IMR-90 (cell line): Measurements from ENCODE around the gene TRHDE. TPM values are rescaled to one million over a fixed set of nuclear protein-coding genes. Genes with fewer than 3 reads are reported as not detected.

Source experiments
- ATAC-seq: fragments of 200-7000 bp; cut with Tn5 transposase; 2 replicates; pipeline ENCODE4 v1.9.1; 2020; ENCODE audit warnings: low read depth, mild to moderate bottlenecking, moderate library complexity
- BruUV-seq: library from RNA; stranded (reverse); fragments of 400-500 nt; replicated peaks from 2 replicates; lab custom pipeline; 2021; lab: Mats Ljungman, UMichigan
- CTCF ChIA-PET: fragments of 300-600 bp; formaldehyde crosslinking; extraction: SDS; loops from one replicate; lab custom pipeline; 2021; ENCODE audit warnings: antibody characterized with exemption; lab: Yijun Ruan, JAX
- POLR2A ChIA-PET: fragments of 300-600 bp; sonication (Branson Sonifier 250); formaldehyde crosslinking; loops from one replicate; lab custom pipeline; 2022; ENCODE audit warnings: antibody characterized with exemption; ENCODE audit not compliant: unreplicated experiment; lab: Charles Lee
- DNase-seq: peaks from one replicate; pipeline ENCODE4 v3.0.0; 2013
- H2AFZ ChIP-seq: replicated peaks from 2 replicates; pipeline ENCODE3; 2013; ENCODE audit warnings: low read length, mild to moderate bottlenecking; ENCODE audit not compliant: poor library complexity
- H2AK5ac ChIP-seq: 2 replicates; pipeline ENCODE4 v1.6.1; 2013; ENCODE audit warnings: low read depth, low read length, inconsistent platforms
- H2AK9ac ChIP-seq: replicated peaks from 2 replicates; pipeline ENCODE3; 2013; ENCODE audit warnings: mild to moderate bottlenecking, low read depth, low read length, moderate library complexity; ENCODE audit not compliant: poor library complexity
- H2BK120ac ChIP-seq: 2 replicates; pipeline ENCODE4 v1.6.1; 2013; ENCODE audit warnings: low read depth, low read length, inconsistent platforms
- H2BK15ac ChIP-seq: 3 replicates; pipeline ENCODE4 v1.6.1; 2013; ENCODE audit warnings: low read depth, low read length, inconsistent platforms
- H2BK20ac ChIP-seq: 2 replicates; pipeline ENCODE4 v1.6.1; 2013; ENCODE audit warnings: low read depth, mild to moderate bottlenecking, inconsistent platforms, low read length, moderate library complexity
- H2BK5ac ChIP-seq: 2 replicates; pipeline ENCODE4 v1.6.1; 2013; ENCODE audit warnings: mild to moderate bottlenecking, low read depth, low read length, inconsistent platforms; ENCODE audit not compliant: poor library complexity, severe bottlenecking
- H3K14ac ChIP-seq: replicated peaks from 2 replicates; pipeline ENCODE4 v1.6.1; 2013; ENCODE audit warnings: low read depth, low read length, inconsistent platforms
- H3K18ac ChIP-seq: 2 replicates; pipeline ENCODE4 v1.6.1; 2013; ENCODE audit warnings: low read depth, low read length, control low read depth
- H3K23ac ChIP-seq: 2 replicates; pipeline ENCODE4 v1.6.1; 2013; ENCODE audit warnings: low read depth, low read length, inconsistent platforms
- H3K27ac ChIP-seq: 2 replicates; pipeline ENCODE4 v1.5.1; 2013; ENCODE audit warnings: mild to moderate bottlenecking, control low read depth, low read length; ENCODE audit not compliant: insufficient read depth
- H3K27me3 ChIP-seq: 2 replicates; pipeline ENCODE4 v1.6.1; 2013; ENCODE audit warnings: low read length; ENCODE audit not compliant: control insufficient read depth, insufficient read depth
- H3K36me3 ChIP-seq: 2 replicates; pipeline ENCODE4 v1.6.1; 2013; ENCODE audit warnings: low read length, mixed read lengths; ENCODE audit not compliant: control insufficient read depth, insufficient read depth
- H3K4ac ChIP-seq: 2 replicates; pipeline ENCODE4 v1.6.1; 2013; ENCODE audit warnings: low read depth, low read length, inconsistent platforms
- H3K4me1 ChIP-seq: 2 replicates; pipeline ENCODE4 v1.6.1; 2013; ENCODE audit warnings: low read length, mixed read lengths; ENCODE audit not compliant: control insufficient read depth, insufficient read depth
- H3K4me2 ChIP-seq: 2 replicates; pipeline ENCODE4 v1.6.1; 2013; ENCODE audit warnings: low read depth, mild to moderate bottlenecking, control low read depth, low read length, moderate library complexity
- H3K4me3 ChIP-seq: 2 replicates; pipeline ENCODE4 v1.5.1; 2013; ENCODE audit warnings: low read depth, mild to moderate bottlenecking, control low read depth, low read length, moderate library complexity; ENCODE audit not compliant: insufficient read depth
- H3K56ac ChIP-seq: 2 replicates; pipeline ENCODE4 v1.6.1; 2013; ENCODE audit warnings: low read length, inconsistent platforms; ENCODE audit not compliant: insufficient read depth; ENCODE audit errors: extremely low read depth
- H3K79me1 ChIP-seq, 2 experiments: 2 replicates each; pipeline ENCODE4 v1.6.1; 2013; ENCODE audit warnings: low read length in 2 of 2, inconsistent platforms in 1 of 2, low read depth in 1 of 2
- H3K9ac ChIP-seq: 2 replicates; pipeline ENCODE4 v1.6.1; 2013; ENCODE audit warnings: low read depth, low read length, control low read depth
- H3K9me1 ChIP-seq: 2 replicates; pipeline ENCODE4 v1.6.1; 2013; ENCODE audit warnings: low read length, inconsistent platforms; ENCODE audit not compliant: insufficient read depth
- H3K9me3 ChIP-seq: 2 replicates; pipeline ENCODE4 v1.6.1; 2013; ENCODE audit warnings: low read length; ENCODE audit not compliant: control insufficient read depth, insufficient read depth
- H4K20me1 ChIP-seq: 2 replicates; pipeline ENCODE4 v1.6.1; 2013; ENCODE audit warnings: low read length, inconsistent platforms; ENCODE audit not compliant: insufficient read depth
- H4K5ac ChIP-seq: 2 replicates; pipeline ENCODE4 v1.6.1; 2013; ENCODE audit warnings: mild to moderate bottlenecking, low read depth, low read length, control low read depth
- H4K8ac ChIP-seq, 2 experiments: 2 replicates each; pipeline ENCODE4 v1.6.1; 2013; ENCODE audit warnings: low read depth in 2 of 2, low read length in 2 of 2, control low read depth in 1 of 2, inconsistent platforms in 1 of 2
- H4K91ac ChIP-seq: 2 replicates; pipeline ENCODE4 v1.6.1; 2013; ENCODE audit warnings: low read depth, low read length, inconsistent platforms; ENCODE audit not compliant: insufficient read depth
- CHD1 ChIP-seq: IDR thresholded peaks from 2 replicates; pipeline ENCODE4 v1.6.1; 2012; ENCODE audit warnings: low read depth, low read length, improper control_type of control experiment
- FOS ChIP-seq: fragments of 150-350 bp; IDR thresholded peaks from 2 replicates; pipeline ENCODE4 v1.6.1; 2016; ENCODE audit warnings: low read depth, low read length
- POLR2A ChIP-seq: IDR thresholded peaks from 2 replicates; pipeline ENCODE4 v1.6.1; 2012; ENCODE audit warnings: mild to moderate bottlenecking, low read depth, low read length
- RFX5 ChIP-seq: IDR thresholded peaks from 2 replicates; pipeline ENCODE4 v1.8.0; 2012; ENCODE audit warnings: low read depth, mild to moderate bottlenecking, low read length, moderate library complexity
- WGBS, 2 experiments: methylation state at CpG; one replicate each; pipeline versions ENCODE4 v1.1.5 to v1.1.7; 2013; ENCODE audit warnings: missing lambda C conversion rate in 2 of 2; ENCODE audit not compliant: insufficient read length in 1 of 2; ENCODE audit errors: extremely low coverage in 2 of 2; 5-methylcytosine and 5-hydroxymethylcytosine counted together
- dilution Hi-C: fragments of 300-500 bp; cut with HindIII; formaldehyde crosslinking; loops from one replicate; pipeline ENCODE4 v1.14.3; 2018; ENCODE audit warnings: low sequenced_read_pairs; ENCODE audit not compliant: unreplicated experiment
- in situ Hi-C: fragments of 300-500 bp; cut with MboI; formaldehyde crosslinking; loops from 3 replicates; pipeline ENCODE4 v1.14.3; 2019; ENCODE audit warnings: low sequenced_read_pairs, inconsistent platforms, mixed read lengths
- intact Hi-C: fragments of 100-400 bp; cut with micrococcal nuclease; formaldehyde crosslinking; loops from 2 replicates; pipeline ENCODE4 v1.10.0; 2022
- polyA plus RNA-seq, 3 experiments: library from polyadenylated mRNA; depleted of rRNA; stranded (reverse); fragments of >200 nt; gene quantifications; 2 replicates each; pipeline ENCODE4 v1.2.3, GENCODE V29; 2012; ENCODE audit warnings: low replicate concordance in 1 of 3
- total RNA-seq: library from RNA; depleted of rRNA; stranded (reverse); fragments of >200 nt; gene quantifications from 2 replicates; pipeline ENCODE4 v1.2.3, GENCODE V29; 2012
- TF ChIP-seq, protein P1 (sequence below): fragments of 150-350 bp; IDR thresholded peaks from 2 replicates; pipeline ENCODE4 v1.6.1; 2016; ENCODE audit warnings: low read depth, mild to moderate bottlenecking, low read length, moderate library complexity, borderline replicate concordance
- TF ChIP-seq, protein P2 (sequence below): conservative IDR thresholded peaks from 2 replicates; pipeline ENCODE4 v1.5.1; 2012; ENCODE audit warnings: mild to moderate bottlenecking, low read depth, low read length, improper control_type of control experiment

Gene TRHDE
- total and polyA plus RNA-seq, 2 of the 4 experiments (the other 2 are of a cell fraction): 33.7 to 65.1 TPM

DNA sequence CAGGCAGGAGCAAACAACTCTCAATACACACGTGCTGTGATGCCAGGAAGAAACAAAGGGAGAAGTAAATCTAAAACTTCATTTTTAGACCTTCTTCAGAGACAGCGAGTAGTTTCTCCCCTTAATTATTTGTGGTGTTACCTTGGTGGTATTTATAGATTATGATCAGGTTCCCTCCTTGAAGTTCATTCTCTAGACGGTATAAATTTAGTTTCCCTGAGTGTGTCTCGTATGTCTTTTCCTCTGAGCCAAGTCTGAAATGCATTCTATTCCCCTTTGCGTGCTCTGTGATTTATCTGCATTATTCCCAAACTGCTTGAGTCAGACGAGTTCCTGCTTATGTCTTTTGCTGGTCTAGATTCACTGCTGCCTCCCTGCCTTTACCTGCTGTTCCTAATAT is 65.2 kb downstream of the TRHDE start:
- H3K4ac ChIP-seq: peak overlapping the region; percentile 61; the same call in 1 of the 2 replicates
- H2BK120ac ChIP-seq: 0 out of 2 replicates have a peak overlapping the region, but pooled peaks have one; percentile 1
- DNase-seq: peak; percentile 13
- H3K23ac ChIP-seq: no peak overlapping the region
- intact Hi-C loops (no loop called here), dilution Hi-C loops (no loop called here), in situ Hi-C loops (no loop called here)
- peaks cover 2% of the 10 kb centered on the region for H3K4me1 ChIP-seq
- no peak for ATAC-seq
- peaks cover 24% of the 10 kb centered on the region for H3K9me1 ChIP-seq
- H3K36me3 ChIP-seq: no peaks in the 10 kb centered on the region
- no peak overlapping the region for H2AK9ac ChIP-seq
- CTCF ChIA-PET: interaction anchor here (0.7 kb wide), 1 partner anchor 9 kb away, joined by 3 read pairs; no protein-coding TSS in a partner anchor
- no peak overlapping the region for H3K9ac ChIP-seq
- H2AFZ ChIP-seq: no peak overlapping the region
- no peak overlapping the region for H3K18ac ChIP-seq
- no peak overlapping the region for H4K91ac ChIP-seq
- H4K20me1 ChIP-seq: peaks cover 3% of the 10 kb centered on the region; the same call in 1 of the 2 replicates
- H3K56ac ChIP-seq: no peak overlapping the region
- peak overlapping the region; percentile 4; the same call in 1 of the 2 replicates for H2AK5ac ChIP-seq
- peak overlapping the region; percentile 2 for H2BK5ac ChIP-seq
- H3K14ac ChIP-seq: no peak overlapping the region; the same call in 1 of the 2 replicates
- TF ChIP-seq CHD1 (no peak), FOS (no peak), POLR2A (no peak), RFX5 (no peak)
- TF ChIP-seq, protein P1, sequence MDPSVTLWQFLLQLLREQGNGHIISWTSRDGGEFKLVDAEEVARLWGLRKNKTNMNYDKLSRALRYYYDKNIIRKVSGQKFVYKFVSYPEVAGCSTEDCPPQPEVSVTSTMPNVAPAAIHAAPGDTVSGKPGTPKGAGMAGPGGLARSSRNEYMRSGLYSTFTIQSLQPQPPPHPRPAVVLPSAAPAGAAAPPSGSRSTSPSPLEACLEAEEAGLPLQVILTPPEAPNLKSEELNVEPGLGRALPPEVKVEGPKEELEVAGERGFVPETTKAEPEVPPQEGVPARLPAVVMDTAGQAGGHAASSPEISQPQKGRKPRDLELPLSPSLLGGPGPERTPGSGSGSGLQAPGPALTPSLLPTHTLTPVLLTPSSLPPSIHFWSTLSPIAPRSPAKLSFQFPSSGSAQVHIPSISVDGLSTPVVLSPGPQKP: no peak
- TF ChIP-seq, protein P2, sequence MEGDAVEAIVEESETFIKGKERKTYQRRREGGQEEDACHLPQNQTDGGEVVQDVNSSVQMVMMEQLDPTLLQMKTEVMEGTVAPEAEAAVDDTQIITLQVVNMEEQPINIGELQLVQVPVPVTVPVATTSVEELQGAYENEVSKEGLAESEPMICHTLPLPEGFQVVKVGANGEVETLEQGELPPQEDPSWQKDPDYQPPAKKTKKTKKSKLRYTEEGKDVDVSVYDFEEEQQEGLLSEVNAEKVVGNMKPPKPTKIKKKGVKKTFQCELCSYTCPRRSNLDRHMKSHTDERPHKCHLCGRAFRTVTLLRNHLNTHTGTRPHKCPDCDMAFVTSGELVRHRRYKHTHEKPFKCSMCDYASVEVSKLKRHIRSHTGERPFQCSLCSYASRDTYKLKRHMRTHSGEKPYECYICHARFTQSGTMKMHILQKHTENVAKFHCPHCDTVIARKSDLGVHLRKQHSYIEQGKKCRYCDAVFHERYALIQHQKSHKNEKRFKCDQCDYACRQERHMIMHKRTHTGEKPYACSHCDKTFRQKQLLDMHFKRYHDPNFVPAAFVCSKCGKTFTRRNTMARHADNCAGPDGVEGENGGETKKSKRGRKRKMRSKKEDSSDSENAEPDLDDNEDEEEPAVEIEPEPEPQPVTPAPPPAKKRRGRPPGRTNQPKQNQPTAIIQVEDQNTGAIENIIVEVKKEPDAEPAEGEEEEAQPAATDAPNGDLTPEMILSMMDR: no peak
- H3K79me1 ChIP-seq: peaks cover 23 to 63% of the 10 kb centered on the region in 2 experiments
- H3K9me3 ChIP-seq: no peaks in the 10 kb centered on the region
- H2BK15ac ChIP-seq: no peak overlapping the region
- no peak overlapping the region for H3K4me3 ChIP-seq
- no CpG with 5 or more reads among the region's 6 CpGs for WGBS, 2 experiments
- POLR2A ChIA-PET: no interaction called here
- no peak overlapping the region for H4K5ac ChIP-seq
- no peak overlapping the region for H4K8ac ChIP-seq
- H3K27me3 ChIP-seq: no peaks in the 10 kb centered on the region
- no peak overlapping the region for H2BK20ac ChIP-seq
- no peak overlapping the region for H3K27ac ChIP-seq
- no TSS peak for BruUV-seq
- no peak overlapping the region for H3K4me2 ChIP-seq
